Superior temporal gyrus (tissue), 1 donor: Measurements from ENCODE around the gene AVL9.
"Not testable (repeated sequence)": the region's sequence is repeated elsewhere in the genome, so short reads cannot be mapped to it uniquely, and the experiment has no call there.

ENCODE experiments used
- DNase-seq: peaks from one replicate; pipeline ENCODE4 v3.0.0-alpha.2; 2016; ENCODE audit errors: extremely low spot score

AVL9 gene

GRCh38 chr7:32587411-32587948 is 92.2 kb downstream of the AVL9 start:
- peak; percentile 13 for DNase-seq

- no peak for DNase-seq
Measured at GRCh38 chr7:32588657-32589056, 93.4 kb downstream of the AVL9 start.

GRCh38 chr7:32591938-32592337 is 96.6 kb downstream of the AVL9 start:
- DNase-seq = no peak

- no peak for DNase-seq
Measured at GRCh38 chr7:32592701-32593100, 97.4 kb downstream of the AVL9 start.

GRCh38 chr7:32594965-32595490 is 99.7 kb downstream of the AVL9 start:
- no peak for DNase-seq

- not testable (repeated sequence) for DNase-seq
Measured at GRCh38 chr7:32601196-32601595, 105.9 kb downstream of the AVL9 start.

GRCh38 chr7:32602470-32602869 is 107.2 kb downstream of the AVL9 start:
- DNase-seq = no peak

- DNase-seq = not testable (repeated sequence)
Measured at GRCh38 chr7:32603492-32603891, 108.2 kb downstream of the AVL9 start.

- not testable (repeated sequence) for DNase-seq
Measured at GRCh38 chr7:32604047-32604446, 108.8 kb downstream of the AVL9 start.

GRCh38 chr7:32605032-32605431 is 109.7 kb downstream of the AVL9 start:
- DNase-seq = no peak

- DNase-seq = no peak
Measured at GRCh38 chr7:32609463-32609862, 114.2 kb downstream of the AVL9 start.

- DNase-seq = peak; percentile 42
Measured at GRCh38 chr7:32611201-32612099, 116.2 kb downstream of the AVL9 start.

- DNase-seq = no peak
Measured at GRCh38 chr7:32616625-32617024, 121.3 kb downstream of the AVL9 start.

GRCh38 chr7:32618470-32618869 is 123.2 kb downstream of the AVL9 start:
- no peak for DNase-seq

- no peak for DNase-seq
Measured at GRCh38 chr7:32618987-32619386, 123.7 kb downstream of the AVL9 start.

GRCh38 chr7:32619416-32619815 is 124.1 kb downstream of the AVL9 start:
- DNase-seq = not testable (repeated sequence)

GRCh38 chr7:32631021-32631420 is 135.7 kb downstream of the AVL9 start:
- DNase-seq = no peak

GRCh38 chr7:32631590-32632497 is 136.6 kb downstream of the AVL9 start:
- not testable (repeated sequence) for DNase-seq

GRCh38 chr7:32633446-32633845 is 138.2 kb downstream of the AVL9 start:
- not testable (repeated sequence) for DNase-seq

- DNase-seq = not testable (repeated sequence)
Measured at GRCh38 chr7:32634798-32635393, 139.6 kb downstream of the AVL9 start.

GRCh38 chr7:32636725-32637462 is 141.6 kb downstream of the AVL9 start:
- DNase-seq = not testable (repeated sequence)
